GM10266 (cell line): ENCODE data around the gene TNFRSF1B.
A peak's percentile ranks its signal among the peaks of the same experiment; 100 is the strongest.

ENCODE experiments used
- DNase-seq: peaks from one replicate; pipeline ENCODE4 v3.0.0; 2012; ENCODE audit errors: extremely low spot score
- CTCF ChIP-seq: IDR thresholded peaks from 2 replicates; pipeline ENCODE4 v1.5.1; 2012; ENCODE audit warnings: mild to moderate bottlenecking, low read depth; ENCODE audit not compliant: control insufficient read depth, insufficient read depth; ENCODE audit errors: missing control alignments

Gene TNFRSF1B

GRCh38 chr1:12231276-12231595 lies 64.4 kb downstream of the TNFRSF1B start:
- TF ChIP-seq CTCF, result no peak
- no peak for DNase-seq

- TF ChIP-seq CTCF, result no peak
- no peak for DNase-seq
Observed at GRCh38 chr1:12232221-12232620, 65.4 kb downstream of the TNFRSF1B start.

GRCh38 chr1:12244078-12244477 lies 77.3 kb downstream of the TNFRSF1B start:
- peak; percentile 44 for TF ChIP-seq CTCF
- DNase-seq, result no peak

DNA sequence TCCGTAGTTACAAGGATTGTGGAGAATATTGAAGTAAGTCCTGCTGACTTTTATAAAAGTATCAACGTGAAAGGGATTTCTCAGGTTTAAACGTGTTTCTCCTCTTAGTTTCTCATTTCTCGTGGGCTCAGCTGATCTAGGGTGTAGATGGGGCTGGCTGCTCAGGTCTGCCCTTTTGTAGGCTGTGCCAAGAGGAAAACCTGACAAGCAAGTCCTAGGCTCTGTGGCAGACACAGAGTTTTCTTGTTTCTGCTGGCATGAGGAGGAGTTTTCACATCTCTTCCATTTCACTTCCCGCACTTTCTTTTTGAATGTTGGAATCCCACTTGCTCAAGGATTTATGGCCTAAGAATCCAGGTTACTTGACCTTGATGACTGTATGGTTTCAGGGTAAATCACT lies 77.8 kb downstream of the TNFRSF1B start:
- TF ChIP-seq CTCF, result no peak
- no peak for DNase-seq

DNA sequence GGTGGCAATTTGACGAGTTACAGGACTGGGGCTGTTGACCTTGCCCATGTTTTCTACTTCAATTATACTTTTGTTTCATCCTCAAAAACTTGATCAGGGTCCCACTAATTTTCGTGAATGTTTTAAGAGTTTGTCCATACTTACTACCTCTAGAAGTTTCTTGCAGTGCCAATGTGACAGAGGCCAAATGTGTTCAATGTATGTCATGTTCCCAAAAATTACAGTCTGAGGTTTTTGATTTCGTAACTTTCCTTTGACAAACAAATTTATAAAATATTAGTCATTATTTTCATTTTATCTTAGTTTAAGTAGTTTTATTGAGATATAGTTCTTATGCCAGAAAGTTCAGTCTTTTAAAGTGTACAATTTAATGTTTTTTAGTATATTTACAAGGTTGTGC lies 78.3 kb downstream of the TNFRSF1B start:
- no peak for TF ChIP-seq CTCF
- DNase-seq, result no peak

GRCh38 chr1:12245733-12246132 lies 78.9 kb downstream of the TNFRSF1B start:
- TF ChIP-seq CTCF, result no peak

DNA sequence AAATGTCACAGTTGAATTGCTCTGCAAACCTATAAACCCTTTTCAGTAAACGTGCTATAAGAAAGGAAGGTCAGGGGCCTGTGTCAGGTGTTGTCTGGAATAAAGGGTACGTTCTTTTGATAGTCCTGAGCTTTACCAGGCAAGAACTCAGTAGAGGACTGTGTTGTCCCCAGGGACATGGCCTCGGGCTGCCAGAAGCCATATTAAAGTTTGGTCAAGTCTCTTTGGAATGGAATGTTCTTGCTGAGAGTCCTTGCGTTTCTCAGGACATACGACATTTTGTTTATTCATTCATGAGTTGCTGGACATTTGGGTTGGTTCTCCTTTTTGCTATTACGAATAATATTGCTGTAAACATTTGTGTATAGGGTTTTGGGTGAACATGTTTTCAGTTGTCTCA lies 79.8 kb downstream of the TNFRSF1B start:
- no peak for TF ChIP-seq CTCF
- no peak for DNase-seq

More at GRCh38 chr1:12245733-12246132, 78.9 kb downstream of the TNFRSF1B start:
- DNase-seq, result no peak
